Naive thymus-derived CD8-positive, alpha-beta T cell (primary cell): Measurements from ENCODE around the gene ADGRG6. TPM values are rescaled to one million over a fixed set of nuclear protein-coding genes. Genes with fewer than 3 reads are reported as not detected.
"Not testable (repeated sequence)": the region's sequence is repeated elsewhere in the genome, so short reads cannot be mapped to it uniquely, and the experiment has no call there.

Source experiments
- ATAC-seq, 2 donors: fragments of 150-1000 bp; cut with Tn5 transposase in 1 of 2; sonication (Bioruptor Pico), chemical (Tn5 transposase) in 1 of 2; 1 replicate in 1 of 2; 2 replicates in 1 of 2; pipeline ENCODE4 v1.10.0; 2021; ENCODE audit warnings: mild to moderate bottlenecking in 2 of 2, moderate library complexity in 2 of 2
- POLR2A ChIA-PET: fragments of 350-600 bp; sonication (Branson Sonifier 250); formaldehyde crosslinking; loops from one replicate; lab custom pipeline; 2021; ENCODE audit warnings: antibody characterized with exemption; lab: Charles Lee
- DNase-seq, 10 donors: peaks; one replicate each; pipeline versions ENCODE4 v3.0.0 to v3.0.0-alpha.2; 2020 to 2022
- H3K27ac Mint-ChIP-seq, 10 donors: one replicate each; pipeline ENCODE4 v1.8.0; 2020 to 2022; ENCODE audit warnings: mild to moderate bottlenecking in 10 of 10, mixed read lengths in 10 of 10, moderate library complexity in 4 of 10, inconsistent platforms in 1 of 10
- H3K27me3 Mint-ChIP-seq, 5 donors: one replicate each; pipeline ENCODE4 v1.8.0; 2021 to 2022; ENCODE audit warnings: mixed read lengths in 5 of 5
- H3K36me3 Mint-ChIP-seq, 3 donors: one replicate each; pipeline ENCODE4 v1.8.0; 2020 to 2022; ENCODE audit warnings: mixed read lengths in 3 of 3, mild to moderate bottlenecking in 2 of 3, inconsistent platforms in 1 of 3
- H3K4me1 Mint-ChIP-seq, 4 donors: one replicate each; pipeline ENCODE4 v1.8.0; 2021 to 2022; ENCODE audit warnings: mixed read lengths in 4 of 4
- H3K4me3 Mint-ChIP-seq, 10 donors: one replicate each; pipeline ENCODE4 v1.8.0; 2020 to 2022; ENCODE audit warnings: mild to moderate bottlenecking in 10 of 10, mixed read lengths in 10 of 10, moderate library complexity in 6 of 10, inconsistent platforms in 1 of 10
- H3K9me3 Mint-ChIP-seq, 9 donors: one replicate each; pipeline ENCODE4 v1.8.0; 2020 to 2022; ENCODE audit warnings: mixed read lengths in 9 of 9, mild to moderate bottlenecking in 3 of 9, inconsistent platforms in 1 of 9, moderate library complexity in 1 of 9
- polyA plus RNA-seq, 3 donors: library from polyadenylated mRNA; unstranded; fragments of 300-500 nt; fragmentation: Illumina TruSeq; gene quantifications; one replicate each; pipeline ENCODE4 v1.2.3, GENCODE V29; 2021
- total RNA-seq, 8 experiments: library from RNA in 2 of 8; stranded (reverse) in 2 of 8; gene quantifications; one replicate each; pipeline ENCODE4 v1.2.3 and lab custom pipeline; 2021 to 2026

Gene ADGRG6
- total and polyA plus RNA-seq, 5 experiments from 2014 or later: 0.73 to 2.5 (median 2.0) TPM; not detected in 1

- POLR2A ChIA-PET: no interaction called here
- Mint-ChIP-seq H3K27ac (no peak overlapping the region), H3K27me3 (peaks cover 0 to 3% (median 0%) of the 10 kb centered on the region in 5 donors), H3K4me1 (no peaks in the 10 kb centered on the region), H3K36me3 (peaks cover 0 to 1% (median 0%) of the 10 kb centered on the region in 3 donors), H3K9me3 (no peaks in the 10 kb centered on the region), H3K4me3 (no peak overlapping the region)
- no peak for ATAC-seq
- DNase-seq: no peak
These were observed 41.2 kb downstream of the ADGRG6 start for GRCh38 chr6:142342986-142343385.

GRCh38 chr6:142343938-142344337, 42.1 kb downstream of the ADGRG6 start:
- peaks cover 0 to 3% (median 0%) of the 10 kb centered on the region in 5 donors for H3K27me3 Mint-ChIP-seq
- ATAC-seq (no peak), DNase-seq (no peak)
- POLR2A ChIA-PET: no interaction called here
- no peaks in the 10 kb centered on the region for H3K9me3 Mint-ChIP-seq
- H3K4me1 Mint-ChIP-seq: no peaks in the 10 kb centered on the region
- H3K4me3 Mint-ChIP-seq: no peak overlapping the region
- H3K27ac Mint-ChIP-seq: no peak overlapping the region
- H3K36me3 Mint-ChIP-seq: peaks cover 0 to 4% (median 0%) of the 10 kb centered on the region in 3 donors

GRCh38 chr6:142345261-142345660, 43.5 kb downstream of the ADGRG6 start:
- peaks cover 0 to 4% (median 0%) of the 10 kb centered on the region in 3 donors for H3K36me3 Mint-ChIP-seq
- H3K9me3 Mint-ChIP-seq: no peaks in the 10 kb centered on the region
- no peaks in the 10 kb centered on the region for H3K4me1 Mint-ChIP-seq
- no peak overlapping the region for H3K4me3 Mint-ChIP-seq
- H3K27ac Mint-ChIP-seq: no peak overlapping the region
- POLR2A ChIA-PET: no interaction called here
- no peak for ATAC-seq
- H3K27me3 Mint-ChIP-seq: peaks cover 0 to 3% (median 0%) of the 10 kb centered on the region in 5 donors
- DNase-seq: no peak

GRCh38 chr6:142346166-142346565, 44.4 kb downstream of the ADGRG6 start:
- POLR2A ChIA-PET, H3K9me3 Mint-ChIP-seq, ATAC-seq, H3K27ac Mint-ChIP-seq, DNase-seq, H3K27me3 Mint-ChIP-seq, H3K36me3 Mint-ChIP-seq, H3K4me1 Mint-ChIP-seq, H3K4me3 Mint-ChIP-seq: not testable (repeated sequence)

GRCh38 chr6:142349215-142349823, 47.5 kb downstream of the ADGRG6 start:
- Mint-ChIP-seq H3K4me3 (no peak overlapping the region), H3K27ac (no peak overlapping the region), H3K4me1 (no peaks in the 10 kb centered on the region), H3K9me3 (peaks cover 0 to 4% (median 0%) of the 10 kb centered on the region in 9 donors), H3K27me3 (peaks cover 0 to 2% (median 0%) of the 10 kb centered on the region in 5 donors), H3K36me3 (peaks cover 0 to 4% (median 4%) of the 10 kb centered on the region in 3 donors)
- ATAC-seq (no peak), DNase-seq (no peak)
- POLR2A ChIA-PET: no interaction called here

GRCh38 chr6:142350309-142350708, 48.5 kb downstream of the ADGRG6 start:
- DNase-seq: no peak
- H3K27me3 Mint-ChIP-seq: peaks cover 0 to 1% (median 0%) of the 10 kb centered on the region in 5 donors
- POLR2A ChIA-PET: no interaction called here
- H3K36me3 Mint-ChIP-seq: peaks cover 0 to 4% (median 4%) of the 10 kb centered on the region in 3 donors
- H3K4me1 Mint-ChIP-seq: peaks cover 0 to 3% (median 0%) of the 10 kb centered on the region in 4 donors
- H3K9me3 Mint-ChIP-seq: peaks cover 0 to 4% (median 0%) of the 10 kb centered on the region in 9 donors
- H3K27ac Mint-ChIP-seq: no peak overlapping the region
- ATAC-seq: no peak
- no peak overlapping the region for H3K4me3 Mint-ChIP-seq

- ATAC-seq (no peak), DNase-seq (no peak)
- Mint-ChIP-seq H3K27ac (no peak overlapping the region), H3K36me3 (peaks cover 0 to 4% (median 0%) of the 10 kb centered on the region in 3 donors), H3K4me3 (no peak overlapping the region), H3K9me3 (peaks cover 0 to 4% (median 0%) of the 10 kb centered on the region in 9 donors), H3K27me3 (peaks cover 0 to 1% (median 0%) of the 10 kb centered on the region in 5 donors), H3K4me1 (peaks cover 0 to 24% (median 20%) of the 10 kb centered on the region in 4 donors)
- POLR2A ChIA-PET: no interaction called here
These were observed 51.9 kb downstream of the ADGRG6 start for GRCh38 chr6:142353690-142354089.

GRCh38 chr6:142354650-142355049, 52.8 kb downstream of the ADGRG6 start:
- DNase-seq: no peak
- Mint-ChIP-seq H3K36me3 (peaks cover 0 to 4% (median 0%) of the 10 kb centered on the region in 3 donors), H3K27me3 (peaks cover 0 to 1% (median 0%) of the 10 kb centered on the region in 5 donors), H3K27ac (no peak overlapping the region), H3K4me1 (peaks cover 0 to 24% (median 20%) of the 10 kb centered on the region in 4 donors), H3K9me3 (peaks cover 0 to 4% (median 0%) of the 10 kb centered on the region in 9 donors), H3K4me3 (no peak overlapping the region)
- POLR2A ChIA-PET: no interaction called here
- ATAC-seq: no peak

GRCh38 chr6:142355520-142356174, 53.8 kb downstream of the ADGRG6 start:
- ATAC-seq: peak; percentile 91 to 92
- peak overlapping the region; percentile 54 to 88 (median 83) for H3K27ac Mint-ChIP-seq
- H3K36me3 Mint-ChIP-seq: peaks cover 0 to 4% (median 0%) of the 10 kb centered on the region in 3 donors
- H3K9me3 Mint-ChIP-seq: peaks cover 0 to 4% (median 0%) of the 10 kb centered on the region in 9 donors
- peaks cover 0 to 1% (median 0%) of the 10 kb centered on the region in 5 donors for H3K27me3 Mint-ChIP-seq
- POLR2A ChIA-PET: interaction anchor here (0.5 to 1.2 kb wide), 3 partner anchors 25 to 521 kb away, joined by 3 to 4 read pairs (median 4); no protein-coding TSS in a partner anchor
- peaks cover 0 to 24% (median 20%) of the 10 kb centered on the region in 4 donors for H3K4me1 Mint-ChIP-seq
- DNase-seq: peak in 8 of 10 donors; percentile 14 to 70 (median 43)
- H3K4me3 Mint-ChIP-seq: peak overlapping the region; percentile 48 to 73 (median 58)

- Mint-ChIP-seq H3K4me3 (peak overlapping the region in 7 of 10 donors; percentile 15 to 73 (median 56)), H3K9me3 (peaks cover 0 to 2% (median 0%) of the 10 kb centered on the region in 9 donors), H3K36me3 (peaks cover 0 to 4% (median 0%) of the 10 kb centered on the region in 3 donors), H3K27me3 (peaks cover 0 to under 1% (median 0%) of the 10 kb centered on the region in 5 donors), H3K4me1 (peaks cover 2 to 24% (median 20%) of the 10 kb centered on the region in 4 donors), H3K27ac (peak overlapping the region; percentile 16 to 88 (median 80))
- DNase-seq: no peak
- POLR2A ChIA-PET: interaction anchor here (0.5 to 1.2 kb wide), 3 partner anchors 25 to 522 kb away, joined by 3 to 4 read pairs (median 4); no protein-coding TSS in a partner anchor
- peak; percentile 36 to 38 for ATAC-seq
These were observed 54.5 kb downstream of the ADGRG6 start for GRCh38 chr6:142356201-142356883.

- no peak for ATAC-seq
- H3K27me3 Mint-ChIP-seq: no peaks in the 10 kb centered on the region
- peak overlapping the region in 1 of 10 donors; percentile 15 for H3K4me3 Mint-ChIP-seq
- peaks cover 0 to 1% (median 0%) of the 10 kb centered on the region in 3 donors for H3K36me3 Mint-ChIP-seq
- DNase-seq: no peak
- POLR2A ChIA-PET: interaction anchor here (0.6 kb wide), 1 partner anchor 691 kb away, joined by 3 read pairs; no protein-coding TSS in a partner anchor
- peaks cover 2 to 24% (median 20%) of the 10 kb centered on the region in 4 donors for H3K4me1 Mint-ChIP-seq
- peak overlapping the region in 6 of 10 donors; percentile 8 to 88 (median 70) for H3K27ac Mint-ChIP-seq
- no peaks in the 10 kb centered on the region for H3K9me3 Mint-ChIP-seq
These were observed 55.0 kb downstream of the ADGRG6 start for GRCh38 chr6:142356884-142357225.

- no peaks in the 10 kb centered on the region for H3K27me3 Mint-ChIP-seq
- POLR2A ChIA-PET: no interaction called here
- no peak for DNase-seq
- no peak overlapping the region for H3K4me3 Mint-ChIP-seq
- H3K9me3 Mint-ChIP-seq: no peaks in the 10 kb centered on the region
- no peaks in the 10 kb centered on the region for H3K36me3 Mint-ChIP-seq
- H3K27ac Mint-ChIP-seq: no peak overlapping the region
- peaks cover 2 to 24% (median 20%) of the 10 kb centered on the region in 4 donors for H3K4me1 Mint-ChIP-seq
- no peak for ATAC-seq
These were observed 56.1 kb downstream of the ADGRG6 start for GRCh38 chr6:142357879-142358278.
